Peyer's patch (tissue), 4 donors: ENCODE results near the gene CYP21A2. TPM values are rescaled to one million over a fixed set of nuclear protein-coding genes. Genes with fewer than 3 reads are reported as not detected.

Experiments
- DNase-seq, 3 donors: peaks; one replicate each; pipeline ENCODE4 v3.0.0-alpha.2; 2017 to 2019
- H3K27ac ChIP-seq, 4 donors: fragments of 200-600 bp; sonication (generic); one replicate each; pipeline ENCODE4 v1.5.1; 2016 to 2019
- H3K27me3 ChIP-seq, 2 donors: fragments of 200-600 bp; sonication (generic); one replicate each; pipeline ENCODE4 v1.5.1; 2019
- H3K36me3 ChIP-seq, 3 donors: fragments of 200-600 bp; sonication (generic); one replicate each; pipeline ENCODE4 v1.5.1; 2016 to 2019
- H3K4me1 ChIP-seq, 4 donors: fragments of 200-600 bp; sonication (generic); one replicate each; pipeline ENCODE4 v1.5.1; 2016 to 2019
- H3K4me3 ChIP-seq, 4 donors: fragments of 200-600 bp; sonication (generic); 1 replicate in 3 of 4; 2 replicates in 1 of 4; pipeline ENCODE4 v1.5.1; 2016 to 2019; ENCODE audit warnings: mild to moderate bottlenecking in 1 of 4
- H3K9me3 ChIP-seq, 4 donors: fragments of 200-600 bp; sonication (generic); one replicate each; pipeline ENCODE4 v1.5.1; 2016 to 2019; ENCODE audit warnings: mild to moderate bottlenecking in 1 of 4
- CTCF ChIP-seq, 6 experiments: fragments of 450-650 bp in 4 of 6; fragments of 200-600 bp in 2 of 6; sonication (generic) in 1 of 6; IDR thresholded peaks; one replicate each; pipeline ENCODE4 v1.5.1; 2017 to 2019; ENCODE audit warnings: antibody characterized with exemption in 6 of 6, mild to moderate bottlenecking in 3 of 6, moderate library complexity in 1 of 6
- POLR2A ChIP-seq, 2 donors: fragments of 450-650 bp; IDR thresholded peaks; one replicate each; pipeline ENCODE4 v1.5.1; 2017; ENCODE audit warnings: antibody characterized with exemption in 2 of 2, mild to moderate bottlenecking in 2 of 2, moderate library complexity in 2 of 2
- total RNA-seq, 4 donors: library from RNA; depleted of rRNA; stranded (reverse); fragments of >200 nt; gene quantifications; one replicate each; pipeline ENCODE4 v1.1.0, GENCODE V29; 2016

Gene CYP21A2
- total RNA-seq, 4 donors from 2014 or later = 1.2 TPM; not detected in 3

DNA sequence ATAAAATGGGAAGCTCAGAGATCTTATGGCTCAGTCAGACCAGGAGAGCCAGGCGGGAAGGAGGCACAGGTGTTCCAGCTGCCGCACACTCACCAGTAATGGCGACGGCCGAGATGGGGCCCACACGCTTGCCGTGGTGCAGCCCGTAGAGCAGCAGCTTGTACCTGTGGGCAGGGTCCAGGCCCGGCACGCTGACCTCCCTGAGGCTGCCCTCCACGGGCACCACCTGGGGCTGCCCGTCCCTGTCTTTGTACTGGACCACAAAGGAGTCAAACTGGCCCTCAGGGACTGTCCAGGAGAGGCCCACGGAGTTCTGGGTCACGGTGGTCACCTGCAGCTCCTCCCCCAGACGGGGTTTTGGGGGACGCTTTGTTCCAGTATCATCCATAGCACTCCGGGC lies 31.2 kb downstream of the CYP21A2 start:
- Histone ChIP-seq H3K27ac (no peak overlapping the region), H3K36me3 (peaks cover 0 to 10% (median 0%) of the 10 kb centered on the region in 3 donors), H3K27me3 (no peaks in the 10 kb centered on the region), H3K9me3 (no peaks in the 10 kb centered on the region), H3K4me3 (no peak overlapping the region), H3K4me1 (no peaks in the 10 kb centered on the region)
- DNase-seq = no peak
- TF ChIP-seq CTCF (IDR thresholded peaks at IDR 0.05) (no peak), POLR2A (IDR thresholded peaks at IDR 0.05) (no peak)

- no peak for DNase-seq
- peaks cover 0 to 10% (median 0%) of the 10 kb centered on the region in 3 donors for H3K36me3 ChIP-seq
- H3K27me3 ChIP-seq = no peaks in the 10 kb centered on the region
- H3K4me1 ChIP-seq = no peaks in the 10 kb centered on the region
- no peaks in the 10 kb centered on the region for H3K9me3 ChIP-seq
- H3K4me3 ChIP-seq = no peak overlapping the region
- H3K27ac ChIP-seq = peak overlapping the region in 3 of 4 donors; percentile 30 to 45 (median 32)
- TF ChIP-seq CTCF (IDR thresholded peaks at IDR 0.05) (no peak), POLR2A (IDR thresholded peaks at IDR 0.05) (no peak)
Measured at GRCh38 chr6:32069878-32070515, 31.8 kb downstream of the CYP21A2 start.

GRCh38 chr6:32070814-32071543 lies 32.8 kb downstream of the CYP21A2 start:
- TF ChIP-seq CTCF (IDR thresholded peaks at IDR 0.05) (no peak), POLR2A (IDR thresholded peaks at IDR 0.05) (no peak)
- Histone ChIP-seq H3K36me3 (peaks cover 0 to 10% (median 0%) of the 10 kb centered on the region in 3 donors), H3K27ac (peak overlapping the region; percentile 10 to 45 (median 31)), H3K4me1 (no peaks in the 10 kb centered on the region), H3K4me3 (no peak overlapping the region), H3K27me3 (no peaks in the 10 kb centered on the region), H3K9me3 (no peaks in the 10 kb centered on the region)
- DNase-seq = no peak

GRCh38 chr6:32073101-32073500 lies 34.9 kb downstream of the CYP21A2 start:
- no peak for DNase-seq
- H3K9me3 ChIP-seq = no peaks in the 10 kb centered on the region
- no peaks in the 10 kb centered on the region for H3K4me1 ChIP-seq
- H3K4me3 ChIP-seq = no peak overlapping the region
- TF ChIP-seq POLR2A (IDR thresholded peaks at IDR 0.05) = no peak
- peaks cover 0 to 10% (median 0%) of the 10 kb centered on the region in 3 donors for H3K36me3 ChIP-seq
- H3K27me3 ChIP-seq = no peaks in the 10 kb centered on the region
- H3K27ac ChIP-seq = no peak overlapping the region

GRCh38 chr6:32073613-32074012 lies 35.4 kb downstream of the CYP21A2 start:
- Histone ChIP-seq H3K36me3 (peaks cover 0 to 7% (median 0%) of the 10 kb centered on the region in 3 donors), H3K27me3 (no peaks in the 10 kb centered on the region), H3K27ac (no peak overlapping the region), H3K4me1 (no peaks in the 10 kb centered on the region), H3K4me3 (no peak overlapping the region), H3K9me3 (no peaks in the 10 kb centered on the region)
- TF ChIP-seq CTCF (IDR thresholded peaks at IDR 0.05) = no peak
- DNase-seq = no peak

DNA sequence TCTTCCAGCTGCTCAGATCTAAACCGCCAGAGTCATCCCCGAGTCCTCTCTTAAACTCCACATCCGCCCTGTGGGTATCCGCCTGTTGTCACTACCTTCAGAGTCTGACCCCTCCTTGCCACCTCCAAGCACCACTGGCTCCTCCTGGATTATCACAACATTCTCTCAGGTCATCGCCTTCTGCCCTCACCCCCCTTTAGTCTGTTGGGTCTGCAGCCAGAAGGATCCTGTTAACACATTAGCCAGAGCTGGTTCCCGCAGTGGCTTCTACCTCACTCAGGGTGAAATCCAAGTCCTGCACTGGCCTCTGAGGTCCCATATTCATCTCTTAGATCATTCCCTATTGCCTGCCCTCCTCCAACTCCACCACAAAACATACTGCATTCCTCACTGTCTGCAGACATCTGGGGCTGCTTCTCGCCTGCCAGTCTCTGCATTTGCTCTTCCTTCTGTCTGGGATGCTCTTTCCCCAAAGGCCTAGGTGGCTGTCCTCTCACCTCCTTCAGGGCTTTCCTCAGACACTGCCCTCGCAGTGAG lies 36.8 kb downstream of the CYP21A2 start:
- no peak for DNase-seq
- Histone ChIP-seq H3K9me3 (no peaks in the 10 kb centered on the region), H3K27me3 (no peaks in the 10 kb centered on the region), H3K4me3 (no peak overlapping the region), H3K4me1 (no peaks in the 10 kb centered on the region), H3K36me3 (peaks cover 0 to 3% (median 0%) of the 10 kb centered on the region in 3 donors), H3K27ac (no peak overlapping the region)
- no peak for TF ChIP-seq POLR2A (IDR thresholded peaks at IDR 0.05)
- TF ChIP-seq CTCF (IDR thresholded peaks at IDR 0.05) = no peak
